Stomach (tissue), 4 donors: ENCODE measurements around the gene STRN4.

Experiments
- CTCF ChIP-seq, 7 experiments: fragments of 450-650 bp in 4 of 7; fragments of 200-600 bp in 3 of 7; sonication (generic) in 3 of 7; IDR thresholded peaks; one replicate each; pipeline ENCODE4 v1.5.1; 2016 to 2019; ENCODE audit warnings: antibody characterized with exemption in 7 of 7, control low read depth in 2 of 7, mild to moderate bottlenecking in 1 of 7
- EP300 ChIP-seq: sonication (generic); formaldehyde crosslinking; IDR thresholded peaks from one replicate; pipeline ENCODE4 v1.6.1; 2017; ENCODE audit warnings: antibody characterized with exemption
- POLR2A ChIP-seq, 4 donors: fragments of 450-650 bp; IDR thresholded peaks; one replicate each; pipeline ENCODE4 v1.6.1; 2016; ENCODE audit warnings: antibody characterized with exemption in 4 of 4, control low read depth in 2 of 4, mild to moderate bottlenecking in 1 of 4, moderate library complexity in 1 of 4
- POLR2AphosphoS5 ChIP-seq, 3 donors: sonication (generic); formaldehyde crosslinking; IDR thresholded peaks; one replicate each; pipeline ENCODE4 v1.6.1; 2016; ENCODE audit warnings: antibody characterized with exemption in 3 of 3

GRCh38 chr19:46722421-46723022 is 23.7 kb downstream of the STRN4 start:
- no peak for TF ChIP-seq CTCF (IDR thresholded peaks at IDR 0.05)
- TF ChIP-seq POLR2A (IDR thresholded peaks at IDR 0.05), result no peak
- no peak for TF ChIP-seq POLR2AphosphoS5 (IDR thresholded peaks at IDR 0.05)
- no peak for TF ChIP-seq EP300
